ENCODE results near the gene ARPC5. TPM values are rescaled to one million over a fixed set of nuclear protein-coding genes. Genes with fewer than 3 reads are reported as not detected.

ARPC5 gene
- total and polyA plus RNA-seq, 9 of the 15 experiments (the other 6 are each of a cell fraction or from before 2014, with no cell fraction given), result 71.8 to 150 (median 91.6) TPM

DNA sequence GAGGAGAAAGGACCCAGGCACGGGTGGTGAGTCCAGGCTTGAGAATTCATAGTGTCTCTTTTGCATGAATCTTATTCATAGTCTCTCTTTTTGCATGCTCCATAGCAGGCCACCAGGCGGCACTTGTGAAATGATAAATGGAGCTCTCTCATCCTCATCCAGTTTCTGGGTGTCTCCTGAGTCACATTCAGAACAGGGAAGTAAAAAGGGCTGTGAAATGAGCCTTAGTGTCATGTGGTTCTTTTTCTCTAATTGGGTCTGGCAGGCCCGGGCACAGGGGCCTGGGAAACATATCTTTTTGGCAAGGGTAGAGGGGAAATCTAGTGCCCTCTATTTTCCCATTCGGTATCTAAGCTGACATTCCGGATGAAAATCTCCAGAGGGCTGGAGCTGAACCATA, 26.3 kb downstream of the ARPC5 start (continued):
- TF ChIP-seq BCLAF1 (IDR thresholded peaks at IDR 0.05; ENCODE audit: borderline replicate concordance in 1 of 2, control insufficient read depth in 1 of 2, low read depth in 2 of 2, low read length in 1 of 2) (no peak), NFATC3 (IDR thresholded peaks at IDR 0.05) (no peak), CBFA2T2 (conservative IDR thresholded peaks at IDR 0.05) (no peak), POLR2AphosphoS5 (IDR thresholded peaks at IDR 0.05; ENCODE audit: control insufficient read depth, insufficient read depth, low read depth, low read length) (no peak), MEF2D (tag; conservative IDR thresholded peaks at IDR 0.05; ENCODE audit: low read depth) (no peak), ATF2 (CRISPR knock-in tag; IDR thresholded peaks at IDR 0.05) (no peak), CCNT2 (IDR thresholded peaks at IDR 0.05; ENCODE audit: borderline replicate concordance, extremely low read depth, insufficient read length, low read depth, low read length) (no peak), ZNF3 (CRISPR knock-in tag; IDR thresholded peaks at IDR 0.05) (no peak), ZNF24 (IDR thresholded peaks at IDR 0.05) (no peak)
- TF ChIP-seq, protein P1, sequence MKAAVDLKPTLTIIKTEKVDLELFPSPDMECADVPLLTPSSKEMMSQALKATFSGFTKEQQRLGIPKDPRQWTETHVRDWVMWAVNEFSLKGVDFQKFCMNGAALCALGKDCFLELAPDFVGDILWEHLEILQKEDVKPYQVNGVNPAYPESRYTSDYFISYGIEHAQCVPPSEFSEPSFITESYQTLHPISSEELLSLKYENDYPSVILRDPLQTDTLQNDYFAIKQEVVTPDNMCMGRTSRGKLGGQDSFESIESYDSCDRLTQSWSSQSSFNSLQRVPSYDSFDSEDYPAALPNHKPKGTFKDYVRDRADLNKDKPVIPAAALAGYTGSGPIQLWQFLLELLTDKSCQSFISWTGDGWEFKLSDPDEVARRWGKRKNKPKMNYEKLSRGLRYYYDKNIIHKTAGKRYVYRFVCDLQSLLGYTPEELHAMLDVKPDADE (conservative IDR thresholded peaks at IDR 0.05; ENCODE audit: control insufficient read depth, low read depth, low read length), result no peak
- TF ChIP-seq, protein P2, sequence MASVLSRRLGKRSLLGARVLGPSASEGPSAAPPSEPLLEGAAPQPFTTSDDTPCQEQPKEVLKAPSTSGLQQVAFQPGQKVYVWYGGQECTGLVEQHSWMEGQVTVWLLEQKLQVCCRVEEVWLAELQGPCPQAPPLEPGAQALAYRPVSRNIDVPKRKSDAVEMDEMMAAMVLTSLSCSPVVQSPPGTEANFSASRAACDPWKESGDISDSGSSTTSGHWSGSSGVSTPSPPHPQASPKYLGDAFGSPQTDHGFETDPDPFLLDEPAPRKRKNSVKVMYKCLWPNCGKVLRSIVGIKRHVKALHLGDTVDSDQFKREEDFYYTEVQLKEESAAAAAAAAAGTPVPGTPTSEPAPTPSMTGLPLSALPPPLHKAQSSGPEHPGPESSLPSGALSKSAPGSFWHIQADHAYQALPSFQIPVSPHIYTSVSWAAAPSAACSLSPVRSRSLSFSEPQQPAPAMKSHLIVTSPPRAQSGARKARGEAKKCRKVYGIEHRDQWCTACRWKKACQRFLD (CRISPR knock-in tag; IDR thresholded peaks at IDR 0.05), result no peak
- TF ChIP-seq, protein P3, sequence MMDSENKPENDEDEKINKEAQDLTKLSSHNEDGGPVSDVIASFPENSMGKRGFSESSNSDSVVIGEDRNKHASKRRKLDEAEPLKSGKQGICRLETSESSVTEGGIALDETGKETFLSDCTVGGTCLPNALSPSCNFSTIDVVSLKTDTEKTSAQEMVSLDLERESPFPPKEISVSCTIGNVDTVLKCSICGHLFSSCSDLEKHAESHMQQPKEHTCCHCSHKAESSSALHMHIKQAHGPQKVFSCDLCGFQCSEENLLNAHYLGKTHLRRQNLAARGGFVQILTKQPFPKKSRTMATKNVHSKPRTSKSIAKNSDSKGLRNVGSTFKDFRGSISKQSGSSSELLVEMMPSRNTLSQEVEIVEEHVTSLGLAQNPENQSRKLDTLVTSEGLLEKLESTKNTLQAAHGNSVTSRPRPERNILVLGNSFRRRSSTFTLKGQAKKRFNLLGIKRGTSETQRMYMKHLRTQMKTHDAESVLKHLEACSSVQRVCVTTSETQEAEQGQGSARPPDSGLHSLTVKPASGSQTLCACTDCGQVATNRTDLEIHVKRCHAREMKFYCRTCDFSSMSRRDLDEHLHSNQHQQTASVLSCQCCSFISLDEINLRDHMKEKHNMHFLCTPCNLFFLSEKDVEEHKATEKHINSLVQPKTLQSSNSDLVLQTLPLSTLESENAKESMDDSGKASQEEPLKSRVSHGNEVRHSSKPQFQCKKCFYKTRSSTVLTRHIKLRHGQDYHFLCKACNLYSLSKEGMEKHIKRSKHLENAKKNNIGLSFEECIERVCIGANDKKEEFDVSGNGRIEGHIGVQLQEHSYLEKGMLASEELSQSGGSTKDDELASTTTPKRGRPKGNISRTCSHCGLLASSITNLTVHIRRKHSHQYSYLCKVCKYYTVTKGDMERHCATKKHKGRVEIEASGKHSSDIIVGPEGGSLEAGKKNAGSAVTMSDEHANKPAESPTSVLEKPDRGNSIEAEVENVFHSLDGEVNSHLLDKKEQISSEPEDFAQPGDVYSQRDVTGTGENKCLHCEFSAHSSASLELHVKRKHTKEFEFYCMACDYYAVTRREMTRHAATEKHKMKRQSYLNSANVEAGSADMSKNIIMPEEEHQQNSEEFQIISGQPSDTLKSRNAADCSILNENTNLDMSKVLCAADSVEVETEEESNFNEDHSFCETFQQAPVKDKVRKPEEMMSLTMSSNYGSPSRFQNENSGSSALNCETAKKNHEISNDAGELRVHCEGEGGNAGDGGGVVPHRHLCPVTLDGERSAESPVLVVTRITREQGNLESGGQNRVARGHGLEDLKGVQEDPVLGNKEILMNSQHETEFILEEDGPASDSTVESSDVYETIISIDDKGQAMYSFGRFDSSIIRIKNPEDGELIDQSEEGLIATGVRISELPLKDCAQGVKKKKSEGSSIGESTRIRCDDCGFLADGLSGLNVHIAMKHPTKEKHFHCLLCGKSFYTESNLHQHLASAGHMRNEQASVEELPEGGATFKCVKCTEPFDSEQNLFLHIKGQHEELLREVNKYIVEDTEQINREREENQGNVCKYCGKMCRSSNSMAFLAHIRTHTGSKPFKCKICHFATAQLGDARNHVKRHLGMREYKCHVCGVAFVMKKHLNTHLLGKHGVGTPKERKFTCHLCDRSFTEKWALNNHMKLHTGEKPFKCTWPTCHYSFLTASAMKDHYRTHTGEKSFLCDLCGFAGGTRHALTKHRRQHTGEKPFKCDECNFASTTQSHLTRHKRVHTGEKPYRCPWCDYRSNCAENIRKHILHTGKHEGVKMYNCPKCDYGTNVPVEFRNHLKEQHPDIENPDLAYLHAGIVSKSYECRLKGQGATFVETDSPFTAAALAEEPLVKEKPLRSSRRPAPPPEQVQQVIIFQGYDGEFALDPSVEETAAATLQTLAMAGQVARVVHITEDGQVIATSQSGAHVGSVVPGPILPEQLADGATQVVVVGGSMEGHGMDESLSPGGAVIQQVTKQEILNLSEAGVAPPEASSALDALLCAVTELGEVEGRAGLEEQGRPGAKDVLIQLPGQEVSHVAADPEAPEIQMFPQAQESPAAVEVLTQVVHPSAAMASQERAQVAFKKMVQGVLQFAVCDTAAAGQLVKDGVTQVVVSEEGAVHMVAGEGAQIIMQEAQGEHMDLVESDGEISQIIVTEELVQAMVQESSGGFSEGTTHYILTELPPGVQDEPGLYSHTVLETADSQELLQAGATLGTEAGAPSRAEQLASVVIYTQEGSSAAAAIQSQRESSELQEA (IDR thresholded peaks at IDR 0.05; ENCODE audit: low read depth), result no peak

All from K562 (cell line).